GM19351 (cell line): ENCODE data around the gene DAPK3.

Experiments
- ATAC-seq: cut with Tn5 transposase; IDR thresholded peaks from one replicate; pipeline ENCODE4 v1.9.1; 2021; ENCODE audit warnings: mild to moderate bottlenecking, moderate library complexity; ENCODE audit not compliant: unreplicated experiment

Gene DAPK3

GRCh38 chr19:3932931-3933810 lies 37.7 kb downstream of the DAPK3 start, which contains the start of gene NMRK2:
Gene NMRK2, plus strand, starts transcription at chr19:3933069. Its CDS starts 603 bp downstream, at chr19:3933672.
- ATAC-seq: no peak

- ATAC-seq: no peak
Observed at GRCh38 chr19:3931041-3931440, 39.9 kb downstream of the DAPK3 start.

GRCh38 chr19:3923912-3924311 lies 47.0 kb downstream of the DAPK3 start:
- ATAC-seq: no peak

- no peak for ATAC-seq
Observed at GRCh38 chr19:3923096-3923758, 47.7 kb downstream of the DAPK3 start.

DNA sequence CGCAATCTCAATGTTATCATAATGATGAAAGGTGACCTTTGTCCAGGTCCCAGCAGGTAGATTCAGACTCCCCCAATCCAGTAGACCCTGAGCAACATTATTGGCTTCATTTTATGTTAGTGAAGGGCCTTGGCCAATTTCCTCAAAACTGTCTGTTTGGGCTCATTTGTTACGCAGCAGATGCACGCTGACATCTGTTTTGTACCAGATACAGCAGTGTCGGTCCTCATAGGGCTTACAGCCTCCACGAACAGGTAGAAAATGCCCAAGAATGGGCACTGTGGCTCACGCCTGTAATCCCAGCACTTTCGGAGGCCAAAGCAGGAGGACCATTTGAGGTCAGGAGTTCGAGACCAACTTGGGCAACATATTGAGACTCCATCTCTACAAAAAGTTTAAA lies 51.1 kb downstream of the DAPK3 start:
- ATAC-seq: no peak

GRCh38 chr19:3916033-3916432 lies 54.9 kb downstream of the DAPK3 start:
- no peak for ATAC-seq

DNA sequence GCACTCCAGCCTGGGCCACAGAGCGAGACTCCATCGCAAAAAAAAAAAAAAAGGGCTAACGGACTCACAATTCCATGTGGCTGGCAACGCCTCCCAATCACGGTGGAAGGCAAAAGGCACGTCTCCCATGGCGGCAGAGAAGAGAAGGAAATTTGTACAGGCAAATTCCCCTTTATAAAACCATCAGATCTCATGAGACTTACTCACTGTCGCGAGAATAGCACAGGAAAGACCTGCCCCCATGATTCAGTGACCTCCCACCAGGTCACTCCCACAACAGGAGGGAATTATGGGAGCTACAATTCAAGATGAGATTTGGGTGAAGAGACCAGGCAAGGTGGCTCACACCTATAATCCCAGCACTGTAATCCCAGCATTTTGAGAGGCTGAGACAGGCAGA lies 56.7 kb downstream of the DAPK3 start:
- no peak for ATAC-seq

GRCh38 chr19:3910105-3910504 lies 60.8 kb downstream of the DAPK3 start:
- no peak for ATAC-seq
